ENCODE data around the gene TAF5. TPM values are rescaled to one million over a fixed set of nuclear protein-coding genes. Genes with fewer than 3 reads are reported as not detected.

The TAF5 gene
- total and polyA plus RNA-seq, 4 donors = 2.0 to 5.4 (median 2.6) TPM

- Histone ChIP-seq H3K4me3 (no peak overlapping the region), H3K27ac (ENCODE audit: low read depth in 1 of 2, low read length in 1 of 2) (peak overlapping the region; percentile 93 to 97), H3K36me3 (ENCODE audit: control insufficient read depth in 4 of 4, insufficient read depth in 4 of 4, low read length in 4 of 4) (peaks cover 0 to 5% (median 0%) of the 10 kb centered on the region in 4 donors), H3K9ac (ENCODE audit: insufficient read depth in 1 of 2, low read length in 2 of 2) (peak overlapping the region in 1 of 2 donors; percentile 58), H3K27me3 (ENCODE audit: control insufficient read depth in 3 of 3, insufficient read depth in 3 of 3, low read length in 2 of 3) (no peaks in the 10 kb centered on the region), H3K9me3 (ENCODE audit: control insufficient read depth in 4 of 4, insufficient read depth in 3 of 4, low read length in 3 of 4) (no peaks in the 10 kb centered on the region), H3K4me1 (ENCODE audit: control insufficient read depth in 5 of 5, insufficient read depth in 5 of 5, low read length in 5 of 5) (peaks cover 0 to 6% (median 0%) of the 10 kb centered on the region in 5 donors)
- DNase-seq = no peak
- 59 to 60% methylated on average over 10 of the region's 10 CpGs for WGBS, 2 donors
- no peak for TF ChIP-seq CTCF (IDR thresholded peaks at IDR 0.05; ENCODE audit: control extremely low read depth, extremely low read depth)
- ATAC-seq (ENCODE audit: insufficient read depth, low FRiP score) = no peak
These were observed 396 bp upstream of the TAF5 start for GRCh38 chr10:103367379-103367781.

GRCh38 chr10:103373544-103373943 is 5.8 kb downstream of the TAF5 start:
- 90 to 95% methylated on average over 3 of the region's 3 CpGs for WGBS, 2 donors

GRCh38 chr10:103374263-103374662 is 6.5 kb downstream of the TAF5 start:
- Histone ChIP-seq H3K27ac (ENCODE audit: low read depth in 1 of 2, low read length in 1 of 2) (no peak overlapping the region), H3K9ac (ENCODE audit: insufficient read depth in 1 of 2, low read length in 2 of 2) (no peak overlapping the region), H3K27me3 (ENCODE audit: control insufficient read depth in 3 of 3, insufficient read depth in 3 of 3, low read length in 2 of 3) (no peaks in the 10 kb centered on the region), H3K36me3 (ENCODE audit: control insufficient read depth in 4 of 4, insufficient read depth in 4 of 4, low read length in 4 of 4) (peaks cover 7 to 22% (median 15%) of the 10 kb centered on the region in 4 donors), H3K9me3 (ENCODE audit: control insufficient read depth in 4 of 4, insufficient read depth in 3 of 4, low read length in 3 of 4) (no peaks in the 10 kb centered on the region), H3K4me1 (ENCODE audit: control insufficient read depth in 5 of 5, insufficient read depth in 5 of 5, low read length in 5 of 5) (peaks cover 0 to under 1% (median 0%) of the 10 kb centered on the region in 5 donors), H3K4me3 (no peak overlapping the region)
- WGBS, 2 donors = 90 to 92% methylated on average over 5 of the region's 5 CpGs
- DNase-seq = no peak
- no peak for TF ChIP-seq CTCF (IDR thresholded peaks at IDR 0.05; ENCODE audit: control extremely low read depth, extremely low read depth)
- ATAC-seq (ENCODE audit: insufficient read depth, low FRiP score) = no peak

More at GRCh38 chr10:103373544-103373943, 5.8 kb downstream of the TAF5 start:
- ATAC-seq (ENCODE audit: insufficient read depth, low FRiP score) (no peak), DNase-seq (no peak)
- Histone ChIP-seq H3K36me3 (ENCODE audit: control insufficient read depth in 4 of 4, insufficient read depth in 4 of 4, low read length in 4 of 4) (peaks cover 7 to 22% (median 14%) of the 10 kb centered on the region in 4 donors), H3K27me3 (ENCODE audit: control insufficient read depth in 3 of 3, insufficient read depth in 3 of 3, low read length in 2 of 3) (no peaks in the 10 kb centered on the region), H3K9me3 (ENCODE audit: control insufficient read depth in 4 of 4, insufficient read depth in 3 of 4, low read length in 3 of 4) (no peaks in the 10 kb centered on the region), H3K9ac (ENCODE audit: insufficient read depth in 1 of 2, low read length in 2 of 2) (no peak overlapping the region), H3K4me3 (no peak overlapping the region), H3K27ac (ENCODE audit: low read depth in 1 of 2, low read length in 1 of 2) (no peak overlapping the region), H3K4me1 (ENCODE audit: control insufficient read depth in 5 of 5, insufficient read depth in 5 of 5, low read length in 5 of 5) (peaks cover 0 to 6% (median 0%) of the 10 kb centered on the region in 5 donors)
- TF ChIP-seq CTCF (IDR thresholded peaks at IDR 0.05; ENCODE audit: control extremely low read depth, extremely low read depth) = no peak

- H3K27ac ChIP-seq (ENCODE audit: low read depth in 1 of 2, low read length in 1 of 2) = no peak overlapping the region
- H3K9ac ChIP-seq (ENCODE audit: insufficient read depth in 1 of 2, low read length in 2 of 2) = no peak overlapping the region
- peaks cover 5 to 24% (median 12%) of the 10 kb centered on the region in 4 donors for H3K36me3 ChIP-seq (ENCODE audit: control insufficient read depth in 4 of 4, insufficient read depth in 4 of 4, low read length in 4 of 4)
- H3K4me3 ChIP-seq = no peak overlapping the region
- no peaks in the 10 kb centered on the region for H3K27me3 ChIP-seq (ENCODE audit: control insufficient read depth in 3 of 3, insufficient read depth in 3 of 3, low read length in 2 of 3)
- WGBS, 2 donors = 94 to 98% methylated on average over 5 of the region's 5 CpGs
- no peak for TF ChIP-seq CTCF (IDR thresholded peaks at IDR 0.05; ENCODE audit: control extremely low read depth, extremely low read depth)
- no peaks in the 10 kb centered on the region for H3K4me1 ChIP-seq (ENCODE audit: control insufficient read depth in 5 of 5, insufficient read depth in 5 of 5, low read length in 5 of 5)
- no peak for ATAC-seq (ENCODE audit: insufficient read depth, low FRiP score)
- H3K9me3 ChIP-seq (ENCODE audit: control insufficient read depth in 4 of 4, insufficient read depth in 3 of 4, low read length in 3 of 4) = no peaks in the 10 kb centered on the region
- no peak for DNase-seq
These were observed 15.0 kb downstream of the TAF5 start for GRCh38 chr10:103382769-103383168.
